ENCODE measurements around the gene TRPT1. TPM values are rescaled to one million over a fixed set of nuclear protein-coding genes. Genes with fewer than 3 reads are reported as not detected.

Gene TRPT1
- total and polyA plus RNA-seq, 2 of the 4 experiments (the other 2 are of a cell fraction): 63.2 to 81.9 TPM

DNA sequence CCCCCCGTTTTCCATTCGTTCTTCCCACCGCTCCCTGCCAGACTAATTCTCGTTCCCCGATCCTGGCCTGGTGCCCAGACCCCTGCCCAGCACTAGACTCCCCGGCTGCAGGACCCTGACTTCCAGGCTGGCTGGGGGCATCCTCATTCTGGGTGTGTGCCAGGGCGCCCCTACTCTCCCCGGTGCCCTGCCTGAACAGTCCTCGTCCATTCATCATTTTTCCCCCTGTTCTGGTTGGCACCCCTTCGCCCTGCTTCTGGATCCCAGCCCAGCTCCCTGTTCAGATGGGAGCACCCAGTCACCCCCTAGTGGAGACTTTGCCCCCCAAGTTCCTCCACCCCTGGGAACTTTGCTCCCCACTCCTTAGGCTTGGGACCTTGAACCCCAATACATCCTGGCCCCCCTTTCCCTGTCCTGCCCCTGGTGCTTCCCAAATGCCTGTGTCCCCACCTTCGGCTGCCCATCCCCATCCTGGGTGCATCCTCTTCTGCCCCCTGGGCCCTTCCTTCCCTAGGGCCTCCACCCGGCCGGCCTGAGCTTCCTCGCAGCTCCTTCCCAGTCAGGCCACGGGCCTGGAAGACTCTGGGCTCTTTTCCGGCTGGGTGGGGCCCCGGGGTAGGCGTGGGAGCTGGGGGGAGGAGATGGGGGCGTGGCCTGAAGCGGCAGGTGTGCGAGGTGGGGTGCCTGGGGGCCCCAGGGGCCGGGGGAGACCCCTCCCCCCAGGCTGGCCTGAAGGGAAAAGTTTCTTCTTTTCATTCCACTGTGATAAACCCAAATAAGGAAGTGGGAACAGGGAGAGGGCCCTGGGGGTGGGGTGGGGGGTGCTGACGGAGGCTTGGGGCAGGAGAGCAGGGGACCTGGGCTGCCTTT, 26.3 kb upstream of the TRPT1 start:
- Histone ChIP-seq H2BK15ac (ENCODE audit: low read depth, low read length) (no peak overlapping the region), H3K56ac (ENCODE audit: extremely low read depth, insufficient read depth, low read length) (peak overlapping the region; percentile 82; the same call in 1 of the 2 replicates), H3K79me1 (ENCODE audit: low read depth in 1 of 2, low read length in 2 of 2) (peaks cover 8 to 54% of the 10 kb centered on the region in 2 experiments), H2BK5ac (ENCODE audit: low read depth, low read length, poor library complexity, severe bottlenecking) (peak overlapping the region; percentile 77), H4K8ac (ENCODE audit: low read depth in 2 of 2, low read length in 2 of 2) (peak overlapping the region; percentile 33 to 59; a peak in 3 of 4 replicates), H3K23ac (ENCODE audit: low read depth, low read length) (peak overlapping the region; percentile 94), H2AK5ac (ENCODE audit: low read depth, low read length) (peak overlapping the region; percentile 89), H3K14ac (replicated peaks; ENCODE audit: low read depth, low read length) (peak overlapping the region; percentile 97), H3K4me2 (ENCODE audit: low read depth, low read length) (peak overlapping the region; percentile 100), H4K5ac (ENCODE audit: low read depth, low read length) (peak overlapping the region; percentile 92), H3K4me1 (ENCODE audit: control insufficient read depth, insufficient read depth, low read length) (peaks cover 10% of the 10 kb centered on the region), H2BK20ac (ENCODE audit: low read depth, low read length) (no peak overlapping the region), H3K36me3 (ENCODE audit: control insufficient read depth, insufficient read depth, low read length) (peaks cover 17% of the 10 kb centered on the region), H3K4ac (ENCODE audit: low read depth, low read length) (peak overlapping the region; percentile 96), H3K4me3 (ENCODE audit: insufficient read depth, low read depth, low read length) (peak overlapping the region; percentile 98), H3K18ac (ENCODE audit: low read depth, low read length) (peak overlapping the region; percentile 68), H3K27ac (ENCODE audit: insufficient read depth, low read length) (peak overlapping the region; percentile 88), H2AFZ (replicated peaks; ENCODE audit: low read length, poor library complexity) (peak overlapping the region; percentile 87), H3K9me1 (ENCODE audit: insufficient read depth, low read length) (no peaks in the 10 kb centered on the region), H4K20me1 (ENCODE audit: insufficient read depth, low read length) (peaks cover 5% of the 10 kb centered on the region; the same call in 1 of the 2 replicates), H2BK120ac (ENCODE audit: low read depth, low read length) (no peak overlapping the region), H3K27me3 (ENCODE audit: control insufficient read depth, insufficient read depth, low read length) (no peaks in the 10 kb centered on the region), H2AK9ac (replicated peaks; ENCODE audit: low read depth, low read length, poor library complexity) (peak overlapping the region; percentile 100), H3K9me3 (ENCODE audit: control insufficient read depth, insufficient read depth, low read length) (no peaks in the 10 kb centered on the region), H4K91ac (ENCODE audit: insufficient read depth, low read depth, low read length) (peak overlapping the region; percentile 91), H3K9ac (ENCODE audit: low read depth, low read length) (peak overlapping the region; percentile 97)
- 0% methylated on average over 5 of the region's 23 CpGs; no CpG with 5 or more reads in 1 of the 2 experiments for WGBS, 2 experiments (ENCODE audit: extremely low coverage in 2 of 2, insufficient read length in 1 of 2)
- TF ChIP-seq, protein P1, sequence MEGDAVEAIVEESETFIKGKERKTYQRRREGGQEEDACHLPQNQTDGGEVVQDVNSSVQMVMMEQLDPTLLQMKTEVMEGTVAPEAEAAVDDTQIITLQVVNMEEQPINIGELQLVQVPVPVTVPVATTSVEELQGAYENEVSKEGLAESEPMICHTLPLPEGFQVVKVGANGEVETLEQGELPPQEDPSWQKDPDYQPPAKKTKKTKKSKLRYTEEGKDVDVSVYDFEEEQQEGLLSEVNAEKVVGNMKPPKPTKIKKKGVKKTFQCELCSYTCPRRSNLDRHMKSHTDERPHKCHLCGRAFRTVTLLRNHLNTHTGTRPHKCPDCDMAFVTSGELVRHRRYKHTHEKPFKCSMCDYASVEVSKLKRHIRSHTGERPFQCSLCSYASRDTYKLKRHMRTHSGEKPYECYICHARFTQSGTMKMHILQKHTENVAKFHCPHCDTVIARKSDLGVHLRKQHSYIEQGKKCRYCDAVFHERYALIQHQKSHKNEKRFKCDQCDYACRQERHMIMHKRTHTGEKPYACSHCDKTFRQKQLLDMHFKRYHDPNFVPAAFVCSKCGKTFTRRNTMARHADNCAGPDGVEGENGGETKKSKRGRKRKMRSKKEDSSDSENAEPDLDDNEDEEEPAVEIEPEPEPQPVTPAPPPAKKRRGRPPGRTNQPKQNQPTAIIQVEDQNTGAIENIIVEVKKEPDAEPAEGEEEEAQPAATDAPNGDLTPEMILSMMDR (conservative IDR thresholded peaks at IDR 0.05; ENCODE audit: low read depth, low read length): peak; percentile 35; the same call in 1 of the 2 replicates
- TF ChIP-seq CEBPB (IDR thresholded peaks at IDR 0.05; ENCODE audit: low read depth, low read length) (no peak), FOS (IDR thresholded peaks at IDR 0.05; ENCODE audit: low read depth, low read length) (no peak)
- no TSS peak for BruUV-seq (replicated peaks)
- DNase-seq: no peak
- POLR2A ChIA-PET (ENCODE audit: unreplicated experiment): interaction anchor here (0.7 kb wide), 1 partner anchor 12 kb away, joined by 3 read pairs; no protein-coding TSS in a partner anchor
- dilution Hi-C loops (cut with HindIII; ENCODE audit: low sequenced_read_pairs, unreplicated experiment): no loop called here
- ATAC-seq (ENCODE audit: low read depth): peak; percentile 44; the same call in 1 of the 2 replicates
- in situ Hi-C loops (cut with MboI; ENCODE audit: low sequenced_read_pairs): no loop called here
- CTCF ChIA-PET: interaction anchor here (0.7 to 1.7 kb wide), 6 partner anchors 8 to 552 kb away, joined by 3 to 6 read pairs (median 4); no protein-coding TSS in a partner anchor
- intact Hi-C loops (cut with micrococcal nuclease): loop anchor here (1.0 kb wide), 1 partner anchor 33 kb away; the partner anchor contains the start of gene GPR137

All from IMR-90 (cell line).